Stimulated activated CD4-positive, alpha-beta T cell treated with anti-CD3 and anti-CD28 coated beads, Interleukin-15, amount 100 ng/mL, for 24 hours (primary cell): Measurements from ENCODE around the gene MAN2C1.
A peak's percentile ranks its signal among the peaks of the same experiment; 100 is the strongest.
"Not testable (repeated sequence)": the region's sequence is repeated elsewhere in the genome, so short reads cannot be mapped to it uniquely, and the experiment has no call there.

Experiments
- DNase-seq: peaks from one replicate; pipeline ENCODE4 v3.0.0-alpha.2; 2020

The MAN2C1 gene

DNA sequence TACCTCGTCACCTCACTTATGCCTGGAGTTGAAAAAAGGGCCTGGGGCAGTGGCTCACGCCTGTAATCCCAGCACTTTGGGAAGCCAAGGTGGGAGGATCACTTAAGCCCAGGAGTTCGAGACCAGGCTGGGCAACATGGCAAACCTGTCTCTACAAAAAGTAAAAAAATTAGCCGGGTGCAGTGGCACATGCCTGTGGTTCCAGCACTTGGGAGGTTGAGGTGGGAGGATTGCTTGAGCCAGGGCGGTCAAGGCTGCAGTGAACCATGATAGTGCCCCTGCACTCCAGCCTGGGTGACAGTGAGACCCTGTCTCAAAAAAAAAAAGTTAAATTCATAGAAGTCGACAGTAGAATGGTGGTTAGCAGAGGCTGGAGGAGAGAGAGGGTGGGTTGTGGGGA, 26.2 kb downstream of the MAN2C1 start:
- DNase-seq = no peak

DNA sequence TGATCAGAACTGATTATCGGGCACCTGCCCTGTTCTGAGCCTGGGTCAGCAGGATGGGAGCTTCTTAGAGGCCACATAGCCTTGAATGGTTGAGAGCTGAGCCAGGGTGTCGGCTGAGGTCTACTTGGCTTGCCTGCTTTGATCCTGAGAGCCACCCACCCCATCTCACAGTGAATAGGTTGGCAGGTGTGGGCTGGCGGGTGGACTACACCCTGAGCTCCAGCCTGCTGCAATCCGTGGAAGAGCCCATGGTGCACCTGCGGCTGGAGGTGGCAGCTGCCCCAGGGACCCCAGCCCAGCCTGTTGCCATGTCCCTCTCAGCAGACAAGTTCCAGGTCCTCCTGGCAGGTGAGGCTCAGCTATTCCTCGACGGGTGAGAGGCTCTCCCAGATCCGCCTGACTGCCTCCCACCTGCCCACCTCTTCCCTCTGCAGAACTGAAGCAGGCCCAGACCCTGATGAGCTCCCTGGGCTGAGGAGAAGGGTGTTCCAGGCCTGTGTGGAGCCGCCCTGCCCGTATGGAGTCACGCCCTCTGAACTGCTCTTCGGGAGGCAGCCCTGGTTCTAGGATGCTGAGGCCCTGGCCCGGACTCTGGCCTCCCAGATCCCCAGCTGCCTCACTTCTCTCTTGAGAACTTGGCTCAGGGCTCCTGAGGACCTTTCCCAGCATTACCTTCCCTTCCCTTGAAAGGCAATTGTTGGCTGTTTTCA, 28.7 kb downstream of the MAN2C1 start:
- DNase-seq = no peak

DNA sequence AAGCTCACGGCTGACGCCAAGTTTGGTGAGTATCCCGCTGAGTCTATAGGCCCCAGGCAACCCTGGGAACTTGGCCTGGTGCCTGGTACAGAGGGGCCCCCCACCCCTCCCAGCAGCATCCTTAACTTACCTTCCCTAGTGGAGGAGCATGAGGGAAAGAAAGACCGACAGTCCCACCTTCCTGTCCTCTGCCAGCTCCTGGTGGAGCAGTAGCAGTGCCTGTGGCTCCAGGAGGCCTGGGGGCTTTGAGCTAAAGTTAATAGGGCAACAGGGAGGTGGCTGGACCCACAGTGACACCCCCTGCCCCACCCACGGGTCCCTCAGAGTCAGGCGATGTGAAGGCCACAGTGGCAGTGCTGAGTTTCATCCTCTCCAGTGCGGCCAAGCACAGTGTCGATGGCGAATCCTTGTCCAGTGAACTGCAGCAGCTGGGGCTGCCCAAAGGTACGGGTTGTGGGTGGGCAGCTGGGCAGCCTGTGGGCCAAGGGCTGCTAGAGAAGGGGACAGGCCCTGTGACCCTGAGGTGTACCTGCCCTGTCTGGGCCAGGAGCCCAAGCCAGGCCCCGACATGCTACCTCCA, 29.7 kb downstream of the MAN2C1 start:
- no peak for DNase-seq

DNA sequence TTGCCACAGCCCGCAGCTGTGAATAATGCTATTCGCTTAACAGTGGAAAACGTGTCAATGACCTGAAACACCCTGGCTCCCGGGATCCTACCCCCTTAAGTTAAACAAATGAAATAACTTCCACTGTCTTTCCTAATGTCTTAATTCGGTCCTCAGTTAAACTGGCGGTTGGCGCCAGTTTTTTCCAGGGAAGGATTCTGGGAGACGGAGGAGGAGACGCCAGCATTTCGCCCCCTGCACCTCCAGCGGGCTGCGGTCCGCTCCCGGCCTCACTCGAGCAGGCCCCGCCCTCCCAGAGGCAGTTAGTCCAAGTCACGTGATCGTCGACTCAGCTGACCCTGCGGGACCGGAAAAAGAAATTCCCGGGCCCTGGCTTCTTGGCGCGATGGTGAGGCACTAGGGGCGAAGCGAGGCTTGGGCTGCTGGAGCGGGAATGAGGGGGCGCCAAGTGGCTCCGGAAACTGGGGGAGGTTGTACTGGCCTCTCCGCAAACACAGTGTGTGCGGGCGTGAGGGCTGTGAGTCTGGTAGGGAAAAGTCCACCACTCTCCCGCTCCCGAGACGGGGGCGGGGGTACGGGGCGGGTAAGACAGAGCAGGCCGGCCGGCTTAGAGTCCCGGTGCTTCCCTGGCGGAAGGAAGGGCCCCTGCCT, 32.6 kb downstream of the MAN2C1 start, which contains the start of gene COMMD4:
Gene COMMD4, plus strand, starts transcription at position 359 of the 651 bp plus-strand sequence. Its CDS starts 27 bp downstream, at position 386.
- peak; percentile 93 for DNase-seq

DNA sequence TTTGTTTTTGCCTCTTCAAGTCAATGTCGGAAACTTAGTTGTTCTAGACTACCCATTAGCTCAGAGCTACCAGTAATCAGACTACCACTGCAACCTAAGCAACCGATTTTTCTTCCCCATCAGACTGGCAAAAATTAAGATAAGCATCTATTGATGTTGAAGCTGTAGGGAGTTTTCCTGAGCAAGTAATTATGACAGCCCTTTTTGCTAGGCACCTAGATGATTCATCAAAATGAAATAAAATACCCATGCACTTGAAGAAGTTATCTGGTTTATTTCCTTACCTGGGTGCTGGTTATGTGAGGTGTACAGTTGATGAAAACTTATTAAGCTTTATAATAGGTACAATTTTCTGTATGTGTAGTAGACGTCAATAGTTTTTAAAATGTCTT, 33.1 kb downstream of the MAN2C1 start:
- DNase-seq = no peak

DNA sequence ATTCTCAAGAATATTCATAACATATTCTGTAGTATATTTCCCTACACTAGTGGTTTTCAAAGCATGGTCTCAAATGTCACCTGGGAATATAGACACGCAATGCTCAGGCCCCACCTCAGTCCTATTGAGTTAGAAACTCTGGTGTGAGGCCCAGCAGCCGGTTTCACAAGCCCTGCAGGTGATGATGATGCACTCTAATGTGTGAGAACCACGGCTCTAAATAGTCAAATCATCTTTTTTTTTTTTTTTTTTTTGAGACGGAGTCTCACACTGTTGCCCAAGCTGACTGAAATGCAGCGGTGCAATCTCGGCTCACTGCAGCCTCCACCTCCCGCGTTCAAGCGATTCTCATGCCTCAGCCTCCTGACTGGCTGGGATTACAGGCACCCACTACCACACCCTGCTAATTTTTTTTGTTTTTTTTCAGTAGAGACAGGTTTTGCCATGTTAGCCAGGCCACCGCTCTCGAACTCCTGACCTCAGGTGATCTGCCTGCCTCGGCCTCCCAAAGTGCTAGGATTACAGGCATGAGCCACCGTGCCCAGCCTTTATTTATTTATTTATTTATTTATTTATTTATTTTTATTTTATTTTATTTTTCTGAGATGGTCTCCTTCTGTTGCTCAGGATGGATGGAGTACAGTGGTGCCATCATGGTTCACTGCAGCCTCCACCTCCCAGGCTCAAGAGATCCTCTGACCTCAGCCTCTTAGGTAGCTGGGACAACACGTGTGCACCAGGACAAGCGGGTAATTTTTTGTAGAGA, 34.6 kb downstream of the MAN2C1 start:
- not testable (repeated sequence) for DNase-seq

DNA sequence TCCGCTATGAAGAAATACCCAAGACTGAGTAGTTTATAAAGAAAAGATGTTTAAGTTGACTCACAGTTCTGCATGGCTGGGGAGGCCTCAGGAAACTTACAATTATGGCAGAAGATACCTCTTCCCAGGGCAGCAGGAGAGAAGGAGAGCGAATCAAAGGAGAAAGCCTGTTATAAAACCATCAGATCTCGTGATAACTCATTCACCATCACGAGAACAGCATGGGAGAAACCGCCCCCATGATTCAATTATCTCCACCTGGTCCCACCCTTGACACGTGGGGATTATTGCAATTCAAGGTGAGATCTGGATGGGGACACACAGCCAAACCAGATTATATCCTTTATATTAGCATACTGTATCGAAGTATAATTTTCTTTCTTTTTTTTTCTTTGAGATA, 36.3 kb downstream of the MAN2C1 start:
- DNase-seq = not testable (repeated sequence)

DNA sequence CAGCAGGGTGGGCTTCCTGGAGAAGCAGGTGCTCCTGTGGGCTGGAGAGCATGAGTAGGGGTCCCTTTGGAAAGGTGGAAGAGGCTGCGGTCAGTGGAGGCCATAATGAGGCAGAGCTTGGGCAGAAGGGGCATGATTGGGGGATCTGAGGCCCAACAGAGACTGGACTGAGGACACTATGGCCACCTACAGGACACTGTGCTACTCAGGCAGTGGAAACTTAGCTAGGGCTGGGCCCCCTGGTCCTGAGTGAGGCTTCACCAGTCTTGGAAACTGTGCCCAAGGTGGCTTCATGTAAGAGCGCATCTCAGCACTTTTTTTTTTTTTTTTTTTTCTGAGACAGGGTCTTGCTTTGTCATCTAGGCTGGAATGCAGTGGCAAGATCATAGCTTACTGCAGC, 38.8 kb downstream of the MAN2C1 start:
- DNase-seq = no peak

DNA sequence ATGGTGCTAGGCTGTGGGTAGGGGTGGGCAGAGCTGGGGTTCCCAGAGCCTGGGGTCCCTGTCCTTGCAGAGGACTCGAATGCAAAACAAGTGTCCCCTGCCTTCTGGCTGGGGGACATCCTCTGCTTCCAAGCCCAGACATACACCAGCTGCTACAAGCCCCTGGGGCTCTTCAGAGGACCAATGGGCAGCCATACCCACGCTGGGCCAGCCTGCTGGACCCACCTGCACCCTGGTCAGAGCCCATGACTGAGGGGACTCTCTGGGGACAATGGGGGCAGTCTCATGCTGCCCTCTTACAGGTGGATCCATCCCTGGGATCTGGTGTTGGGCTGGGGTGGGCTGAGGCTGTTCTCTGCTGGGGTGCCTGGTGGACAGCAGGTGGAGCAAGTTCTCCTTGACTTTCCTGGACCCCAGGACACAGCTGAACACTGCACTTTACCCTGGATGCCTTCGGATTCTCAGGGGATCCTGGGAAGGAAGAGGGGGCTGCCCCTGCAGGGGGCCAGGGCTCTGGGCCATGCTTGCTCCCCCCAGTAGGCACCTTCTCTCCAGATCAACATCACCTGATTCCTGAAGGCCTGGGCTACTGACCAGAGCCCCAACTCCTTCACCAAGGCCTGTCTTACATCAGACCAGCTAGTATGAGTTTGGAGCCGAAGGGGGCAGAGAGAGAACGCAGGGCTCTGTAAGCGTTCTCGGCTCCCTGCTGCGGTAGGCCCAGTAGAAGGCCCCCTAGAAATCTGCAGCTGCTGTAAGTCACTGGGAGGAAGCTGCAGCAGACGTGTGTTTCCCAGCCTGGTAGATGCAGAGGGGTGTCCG, 39.7 kb downstream of the MAN2C1 start:
- no peak for DNase-seq

DNA sequence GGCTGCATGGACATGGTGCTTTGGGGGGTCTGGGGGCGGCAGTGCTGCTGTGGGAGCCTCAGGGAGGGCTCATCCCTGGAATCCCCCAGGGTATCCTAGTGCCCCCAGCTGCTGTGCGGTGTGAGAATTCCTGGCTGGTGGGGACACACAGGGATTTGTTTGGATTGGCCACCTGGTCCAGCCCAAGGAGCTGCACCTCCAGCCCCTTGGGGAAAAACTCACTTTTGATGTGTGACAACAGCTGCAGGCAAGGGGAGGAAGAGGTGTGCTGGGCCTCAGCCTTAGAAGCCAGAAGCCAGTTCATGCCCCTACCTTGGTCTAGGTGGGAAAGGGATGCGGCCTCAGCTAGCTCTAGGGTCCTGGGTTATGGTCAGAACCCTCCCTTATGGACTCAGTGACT, 40.9 kb downstream of the MAN2C1 start:
- DNase-seq = no peak

DNA sequence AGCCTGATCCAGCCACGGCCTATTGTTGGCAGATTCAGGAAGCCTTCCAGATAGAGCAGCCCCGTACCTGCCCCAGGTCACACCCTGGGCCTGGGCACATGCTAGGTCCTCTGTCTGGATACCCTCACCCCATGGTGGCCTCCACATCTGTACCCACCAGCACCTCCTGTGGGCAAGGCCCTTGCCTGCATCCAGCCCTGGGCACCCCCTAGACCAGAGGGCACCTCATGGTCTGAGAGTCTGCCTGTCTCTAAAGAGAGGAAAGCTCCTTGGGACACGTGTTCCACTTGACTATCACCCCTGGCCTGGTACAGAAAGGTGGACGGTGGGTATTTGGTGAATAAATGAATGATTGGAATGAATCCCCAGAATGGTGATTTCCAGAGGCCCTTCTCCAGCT, 41.4 kb downstream of the MAN2C1 start:
- no peak for DNase-seq

DNA sequence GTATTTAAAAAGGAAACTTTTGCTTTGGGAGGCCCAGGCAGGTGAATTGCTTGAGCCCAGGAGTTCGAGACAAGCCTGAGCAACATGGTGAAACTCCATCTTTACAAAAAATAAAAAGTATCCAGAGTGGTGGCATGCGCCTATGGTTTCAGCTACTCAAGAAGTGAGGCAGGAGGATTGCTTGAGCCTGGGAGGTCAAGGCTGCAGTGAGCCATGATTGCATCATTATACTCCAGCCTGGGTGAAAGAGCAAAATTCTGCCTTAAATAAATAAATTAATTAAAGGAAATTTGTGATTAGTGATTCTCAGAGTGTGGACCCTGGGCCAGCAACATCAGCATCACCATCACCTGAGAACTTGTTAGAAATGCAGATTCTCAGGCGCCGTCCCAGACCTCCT, 42.5 kb downstream of the MAN2C1 start:
- DNase-seq = no peak

DNA sequence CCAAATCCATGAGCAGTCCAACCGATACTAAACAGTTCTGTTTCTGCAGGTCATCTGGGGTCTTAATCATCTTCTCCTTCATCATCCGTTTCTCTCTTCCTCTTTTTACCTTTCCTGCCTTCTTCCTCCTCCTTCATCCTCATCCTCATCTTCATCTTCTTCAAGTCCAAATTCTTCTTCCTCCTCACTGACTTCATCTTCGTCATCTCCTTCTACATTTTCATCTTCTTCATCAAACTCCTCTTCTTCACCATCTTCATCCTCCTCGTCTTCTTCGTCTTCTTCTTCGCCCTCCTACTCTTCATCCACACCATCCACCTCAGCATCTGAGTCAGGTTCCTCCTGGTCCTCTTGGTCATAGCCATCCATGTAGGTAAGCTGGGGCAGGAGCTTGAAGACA, 46.7 kb downstream of the MAN2C1 start:
- no peak for DNase-seq

DNA sequence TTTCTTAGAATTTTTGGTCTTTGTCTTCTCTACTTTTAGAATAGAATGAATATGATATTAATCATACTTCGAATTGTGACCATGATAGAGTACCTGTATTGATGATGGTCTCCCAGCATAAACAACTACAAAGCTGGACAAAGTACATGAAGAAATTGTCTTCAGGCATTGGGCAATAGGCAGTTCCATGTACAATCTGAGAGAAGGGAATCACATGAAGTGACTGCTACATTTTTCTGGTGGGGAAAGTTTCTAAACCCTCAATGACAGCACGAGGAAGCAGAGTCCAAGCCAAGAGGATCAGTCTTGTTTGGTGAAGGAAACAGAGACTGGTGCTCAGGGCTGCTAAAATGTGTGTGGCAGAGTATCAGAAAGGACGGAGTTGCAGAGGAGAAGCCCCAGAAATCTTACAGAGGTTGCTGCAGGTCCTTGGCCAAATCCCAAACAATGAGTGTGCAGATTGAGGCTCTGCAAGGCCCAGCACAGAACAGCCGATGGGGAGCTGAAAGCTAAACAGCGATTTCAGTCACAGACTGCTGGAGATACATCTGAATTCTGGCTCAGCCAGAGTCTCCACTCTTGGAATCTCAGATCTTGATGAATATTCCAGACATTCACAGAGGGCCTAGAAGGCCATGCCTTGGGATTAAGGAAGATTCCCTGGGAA, 49.0 kb downstream of the MAN2C1 start:
- DNase-seq = not testable (repeated sequence)

DNA sequence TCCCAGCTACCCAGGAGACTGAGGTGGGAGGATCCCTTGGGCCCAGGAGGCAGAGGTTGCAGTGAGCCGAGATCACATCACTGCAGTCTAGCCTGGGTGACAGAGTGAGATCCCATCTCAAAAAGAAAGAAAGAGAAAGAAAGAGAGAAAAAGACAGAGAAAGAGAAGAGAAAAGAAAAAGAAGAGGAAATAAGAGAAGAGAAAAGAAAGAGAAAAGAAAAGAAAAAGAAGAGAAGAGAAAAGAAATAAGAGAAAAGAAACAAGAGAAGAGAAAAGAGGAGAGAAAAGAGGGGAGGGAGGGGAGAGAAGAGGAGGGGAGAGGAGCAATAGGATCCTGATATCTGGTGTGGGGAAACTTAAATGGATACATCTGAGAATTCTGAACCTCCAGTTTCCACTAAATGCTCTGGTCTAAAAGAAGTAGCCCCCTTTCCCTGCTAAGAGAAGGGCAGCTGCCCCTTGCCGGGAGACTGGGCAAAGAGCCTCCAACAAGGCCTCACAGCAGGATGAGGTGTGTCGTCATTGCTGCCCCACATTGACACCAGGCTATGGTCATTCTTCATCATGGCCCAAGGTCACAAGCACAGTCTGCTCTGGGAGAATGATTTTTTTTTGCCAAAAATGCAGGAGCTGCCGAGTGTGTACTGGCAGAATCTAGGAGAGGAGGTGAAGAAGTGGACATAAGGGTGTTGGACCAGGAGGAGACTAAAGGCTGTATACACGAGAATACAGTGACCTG, 53.7 kb downstream of the MAN2C1 start:
- no peak for DNase-seq

DNA sequence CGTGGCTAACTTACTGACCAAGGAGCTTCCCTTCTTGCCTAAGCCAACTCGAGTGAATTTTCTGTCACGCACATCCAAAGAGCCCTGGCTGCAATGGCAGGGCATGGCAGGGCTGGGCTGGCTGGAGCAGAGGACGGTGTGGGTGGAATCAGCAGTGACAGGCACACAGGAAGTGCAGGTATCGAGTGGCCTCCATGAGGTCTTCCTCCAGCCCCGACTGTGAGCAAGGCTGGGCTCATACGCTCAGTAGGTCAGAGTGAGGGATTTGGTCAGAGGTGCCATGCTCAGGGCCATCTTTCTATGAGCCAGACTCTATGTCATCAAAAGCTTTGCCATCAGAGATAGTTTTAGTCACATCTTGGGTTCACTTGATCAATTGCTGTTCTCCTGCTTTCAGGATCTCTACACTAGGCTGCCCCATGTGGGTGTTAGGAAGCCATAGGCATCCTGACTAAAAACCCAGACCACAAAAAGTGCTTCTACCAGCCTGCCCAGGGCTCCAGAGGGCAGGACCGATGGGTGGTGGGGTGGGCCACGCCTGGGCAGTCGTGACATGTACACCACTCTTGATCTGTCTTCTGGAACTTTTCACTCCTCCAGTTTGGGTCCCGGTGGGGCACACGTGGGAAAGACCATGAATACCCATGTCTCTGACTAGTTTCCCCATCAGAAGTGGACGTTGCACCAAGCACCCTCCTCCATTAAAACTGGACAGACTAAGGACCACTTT, 55.1 kb downstream of the MAN2C1 start:
- DNase-seq = no peak

DNA sequence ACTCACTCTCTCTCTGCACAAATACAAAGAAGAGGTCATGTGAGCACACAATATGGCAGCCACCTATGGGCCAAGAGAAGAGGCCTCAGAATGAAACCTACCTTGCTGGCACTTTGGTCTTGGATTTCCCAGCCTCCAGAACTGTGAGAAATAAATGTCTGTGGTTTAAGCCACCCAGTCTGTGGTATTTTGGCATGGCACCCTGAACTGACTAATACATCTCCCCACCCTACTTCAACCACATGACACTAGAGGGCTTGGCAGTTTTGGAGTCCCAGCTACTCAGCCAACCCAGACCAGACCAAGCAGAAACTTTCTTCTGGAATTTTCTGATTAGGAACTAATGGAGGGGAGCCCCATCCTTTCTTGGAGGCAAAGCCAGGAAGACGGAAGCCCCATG, 55.9 kb downstream of the MAN2C1 start:
- DNase-seq = not testable (repeated sequence)

DNA sequence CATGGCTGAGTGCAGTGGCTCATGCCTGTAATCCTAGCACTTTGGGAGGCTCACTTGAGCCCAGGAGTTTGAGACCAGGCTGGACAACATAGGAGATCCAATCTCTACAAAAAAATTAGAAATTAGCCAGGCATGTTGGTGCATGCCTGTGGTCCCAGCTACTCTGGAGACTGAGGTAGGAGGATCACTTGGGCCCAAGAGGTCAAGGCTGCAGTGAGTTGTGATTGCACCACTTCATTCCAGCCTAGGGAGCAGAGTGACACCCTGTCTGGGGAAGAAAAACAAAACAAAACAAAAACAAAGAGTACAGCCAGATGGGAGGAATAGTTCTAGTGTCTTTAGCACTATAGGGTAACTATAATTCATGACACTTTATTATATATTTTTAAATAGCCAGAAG, 58.7 kb downstream of the MAN2C1 start:
- no peak for DNase-seq

DNA sequence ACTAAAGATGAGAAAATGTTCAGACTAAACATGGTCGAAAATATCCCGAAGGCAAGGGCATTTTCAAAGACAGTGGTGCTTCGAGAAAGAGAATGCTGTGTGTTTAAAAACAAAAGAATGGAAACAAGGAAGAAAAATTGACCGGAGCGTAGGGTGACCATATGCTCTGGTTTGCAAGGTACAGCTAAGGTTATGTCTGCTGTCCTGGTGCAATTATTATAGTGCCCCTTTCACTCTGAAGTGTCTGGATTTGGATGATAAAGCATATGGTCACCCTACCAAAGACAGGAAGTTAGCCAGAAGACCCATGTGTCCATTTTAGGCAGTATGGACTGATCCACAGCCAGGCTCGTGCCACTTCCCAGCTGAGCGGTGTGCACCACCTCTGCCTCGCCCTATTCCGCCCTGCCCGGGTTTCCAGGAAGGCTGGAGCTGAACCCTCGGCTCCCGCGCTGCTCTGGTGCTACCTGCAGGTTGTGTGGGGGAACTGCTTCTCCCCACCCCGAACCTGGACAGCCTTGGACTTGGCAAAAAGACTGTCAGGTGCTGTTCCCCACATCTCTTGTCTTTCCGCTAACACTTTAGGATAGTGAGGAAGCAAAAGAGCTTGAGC, 60.5 kb downstream of the MAN2C1 start:
- DNase-seq = peak; percentile 39

DNA sequence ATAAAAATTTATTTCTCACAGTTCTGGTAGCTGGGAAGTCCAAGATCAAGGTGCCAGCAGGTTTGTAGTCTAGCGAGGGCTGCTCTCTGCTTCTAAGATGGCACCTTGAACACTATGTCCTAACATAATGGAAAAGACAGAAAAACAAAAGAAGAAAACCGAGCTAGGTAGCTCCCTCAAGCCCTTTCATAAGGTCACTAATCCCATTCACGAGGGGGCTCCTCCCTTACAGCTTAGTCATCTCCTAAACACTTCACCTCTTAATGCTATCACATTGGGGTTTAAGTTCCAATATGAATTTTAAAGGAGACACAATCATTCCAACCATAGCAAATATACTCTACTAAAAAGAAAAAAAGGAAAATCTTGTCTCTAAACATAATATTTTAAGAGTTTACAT, 62.2 kb downstream of the MAN2C1 start:
- DNase-seq = no peak
